Smooth muscle cell (in vitro differentiated cells): ENCODE results near the gene CERS4. TPM values are rescaled to one million over a fixed set of nuclear protein-coding genes. Genes with fewer than 3 reads are reported as not detected.

ENCODE experiments used
- DNase-seq: peaks from one replicate; lab custom pipeline; 2025; ENCODE audit not compliant: unreplicated experiment; lab: John Stamatoyannopoulos, UW
- H2AFZ ChIP-seq: fragments of 200-600 bp; sonication (generic); 2 replicates; pipeline ENCODE4 v1.6.0; 2016; ENCODE audit warnings: antibody characterized with exemption, low read depth, mild to moderate bottlenecking
- H3F3A ChIP-seq: fragments of 200-600 bp; sonication (generic); 2 replicates; pipeline ENCODE4 v1.6.0; 2017; ENCODE audit warnings: antibody characterized with exemption, low read depth
- H3K27ac ChIP-seq: fragments of 200-600 bp; sonication (generic); 2 replicates; pipeline ENCODE4 v1.5.1; 2016; ENCODE audit warnings: low read depth, mild to moderate bottlenecking
- H3K27me3 ChIP-seq: fragments of 200-600 bp; sonication (generic); 2 replicates; pipeline ENCODE4 v1.6.1; 2016; ENCODE audit warnings: low read depth, mild to moderate bottlenecking
- H3K36me3 ChIP-seq: fragments of 200-600 bp; sonication (generic); 2 replicates; pipeline ENCODE4 v1.5.1; 2016; ENCODE audit warnings: low read depth
- H3K4me1 ChIP-seq: fragments of 200-600 bp; sonication (generic); 2 replicates; pipeline ENCODE4 v1.5.1; 2016; ENCODE audit warnings: low read depth
- H3K4me2 ChIP-seq: fragments of 200-600 bp; sonication (generic); 2 replicates; pipeline ENCODE4 v1.6.0; 2016; ENCODE audit warnings: mild to moderate bottlenecking
- H3K4me3 ChIP-seq: fragments of 200-600 bp; sonication (generic); 2 replicates; pipeline ENCODE4 v1.5.1; 2016; ENCODE audit warnings: mild to moderate bottlenecking
- H3K79me2 ChIP-seq: fragments of 200-600 bp; sonication (generic); 2 replicates; pipeline ENCODE4 v1.6.0; 2016; ENCODE audit warnings: low read depth, mild to moderate bottlenecking
- H3K9ac ChIP-seq: fragments of 200-600 bp; sonication (generic); 2 replicates; pipeline ENCODE4 v1.6.0; 2016; ENCODE audit warnings: low read depth
- H3K9me3 ChIP-seq: fragments of 200-600 bp; sonication (generic); replicated peaks from 2 replicates; pipeline ENCODE4 v1.5.1; 2016; ENCODE audit warnings: low read depth
- H4K20me1 ChIP-seq: fragments of 200-600 bp; sonication (generic); 2 replicates; pipeline ENCODE4 v1.6.0; 2016; ENCODE audit warnings: low read depth
- WGBS: methylation state at CpG from one replicate; pipeline ENCODE4 v1.1.7; 2016; ENCODE audit warnings: low lambda C conversion rate; 5-methylcytosine and 5-hydroxymethylcytosine counted together
- polyA plus RNA-seq: library from polyadenylated mRNA; unstranded; fragments of >200 nt; fragmentation: Nextera tagmentation; extraction: Ambion mirVana; gene quantifications from 2 replicates; pipeline ENCODE4 v1.2.1, GENCODE V29; 2016
- total RNA-seq: library from RNA; depleted of rRNA; stranded (reverse); fragments of >200 nt; gene quantifications from 2 replicates; pipeline ENCODE4 v1.2.3, GENCODE V29; 2014
- TF ChIP-seq, protein P1 (sequence below): fragments of 200-600 bp; sonication (generic); IDR thresholded peaks from 2 replicates; pipeline ENCODE4 v1.5.1; 2017; ENCODE audit warnings: borderline replicate concordance, mild to moderate bottlenecking, antibody characterized with exemption; ENCODE audit not compliant: insufficient read depth, poor library complexity, severe bottlenecking

CERS4 gene
- total and polyA plus RNA-seq, 2 experiments from 2014 or later, result 19.9 to 20.9 TPM

DNA sequence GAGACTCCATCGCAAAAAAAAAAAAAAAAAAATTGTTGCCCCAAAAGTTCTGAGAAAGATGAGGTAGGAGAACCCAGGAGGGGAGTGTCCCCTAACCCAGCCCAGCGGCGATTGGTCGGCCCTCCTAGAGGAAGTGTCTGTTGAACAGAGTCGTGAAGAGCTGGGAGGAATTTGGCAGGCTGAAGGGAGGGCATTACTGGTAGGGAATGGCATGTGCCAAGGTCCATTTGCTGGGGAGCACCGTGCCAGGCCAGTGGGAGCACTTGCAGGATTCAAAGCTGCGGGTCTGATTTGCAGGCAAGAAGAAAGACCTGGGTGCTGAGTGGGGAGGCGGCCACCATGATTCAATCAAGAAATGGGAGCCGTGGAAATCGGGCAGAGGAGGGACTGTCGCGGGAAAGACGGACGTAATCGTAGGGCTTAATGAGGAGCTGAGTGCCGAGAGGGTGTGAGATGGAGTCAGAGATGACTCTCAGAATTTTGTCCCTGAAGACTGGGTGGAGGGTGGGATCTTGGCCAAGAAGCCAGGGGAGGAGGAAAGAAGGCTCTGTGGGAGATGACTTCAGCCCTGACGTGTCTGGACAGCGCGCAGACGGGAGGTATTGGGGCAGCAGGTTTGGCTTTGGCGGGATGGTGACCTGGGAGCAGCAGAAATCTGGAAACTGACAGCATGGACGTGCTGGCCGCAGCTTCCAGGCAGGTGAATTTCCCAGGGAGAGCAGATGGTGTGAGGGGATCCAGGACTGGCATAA is 15.4 kb downstream of the CERS4 start:
- no peak overlapping the region for H3K27ac ChIP-seq
- H3K4me2 ChIP-seq, result no peak overlapping the region
- H3K9me3 ChIP-seq, result no peaks in the 10 kb centered on the region
- H3K9ac ChIP-seq, result no peak overlapping the region
- no peaks in the 10 kb centered on the region for H3K27me3 ChIP-seq
- DNase-seq, result no peak
- TF ChIP-seq, protein P1, sequence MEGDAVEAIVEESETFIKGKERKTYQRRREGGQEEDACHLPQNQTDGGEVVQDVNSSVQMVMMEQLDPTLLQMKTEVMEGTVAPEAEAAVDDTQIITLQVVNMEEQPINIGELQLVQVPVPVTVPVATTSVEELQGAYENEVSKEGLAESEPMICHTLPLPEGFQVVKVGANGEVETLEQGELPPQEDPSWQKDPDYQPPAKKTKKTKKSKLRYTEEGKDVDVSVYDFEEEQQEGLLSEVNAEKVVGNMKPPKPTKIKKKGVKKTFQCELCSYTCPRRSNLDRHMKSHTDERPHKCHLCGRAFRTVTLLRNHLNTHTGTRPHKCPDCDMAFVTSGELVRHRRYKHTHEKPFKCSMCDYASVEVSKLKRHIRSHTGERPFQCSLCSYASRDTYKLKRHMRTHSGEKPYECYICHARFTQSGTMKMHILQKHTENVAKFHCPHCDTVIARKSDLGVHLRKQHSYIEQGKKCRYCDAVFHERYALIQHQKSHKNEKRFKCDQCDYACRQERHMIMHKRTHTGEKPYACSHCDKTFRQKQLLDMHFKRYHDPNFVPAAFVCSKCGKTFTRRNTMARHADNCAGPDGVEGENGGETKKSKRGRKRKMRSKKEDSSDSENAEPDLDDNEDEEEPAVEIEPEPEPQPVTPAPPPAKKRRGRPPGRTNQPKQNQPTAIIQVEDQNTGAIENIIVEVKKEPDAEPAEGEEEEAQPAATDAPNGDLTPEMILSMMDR, result no peak
- no peaks in the 10 kb centered on the region for H3F3A ChIP-seq
- WGBS, result 89% methylated on average over 23 of the region's 23 CpGs
- no peak overlapping the region for H2AFZ ChIP-seq
- H3K79me2 ChIP-seq, result no peaks in the 10 kb centered on the region
- no peak overlapping the region for H3K4me3 ChIP-seq
- H3K36me3 ChIP-seq, result no peaks in the 10 kb centered on the region
- peaks cover 24% of the 10 kb centered on the region for H4K20me1 ChIP-seq
- H3K4me1 ChIP-seq, result no peaks in the 10 kb centered on the region

DNA sequence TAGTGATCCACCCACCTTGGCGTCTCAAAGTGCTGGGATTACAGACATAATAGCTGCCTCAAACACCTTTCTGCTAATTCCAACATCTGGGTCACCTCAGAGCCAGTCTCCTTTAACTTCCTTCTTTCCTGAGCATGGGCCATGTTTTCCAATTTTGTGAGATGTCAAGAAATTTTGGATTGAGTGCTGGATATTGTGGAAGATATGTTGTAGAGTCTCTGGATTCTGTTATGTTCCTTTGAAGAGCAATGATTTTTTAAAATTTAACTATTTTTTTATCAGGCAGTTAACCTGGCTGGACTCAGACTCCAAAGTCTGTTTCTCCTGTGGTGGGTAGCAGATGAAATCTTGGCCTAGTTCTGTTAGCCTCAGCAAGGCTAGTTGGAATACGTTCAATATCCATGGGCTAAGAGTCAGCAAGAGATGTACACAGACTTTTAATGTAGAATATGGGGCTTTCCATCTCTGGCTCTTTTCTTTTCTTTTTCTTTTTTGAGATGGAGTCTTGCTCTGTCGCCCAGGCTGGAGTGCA is 22.0 kb downstream of the CERS4 start:
- Histone ChIP-seq H3K27me3 (no peaks in the 10 kb centered on the region), H3K36me3 (no peaks in the 10 kb centered on the region), H3F3A (no peaks in the 10 kb centered on the region), H4K20me1 (peaks cover 7% of the 10 kb centered on the region), H3K9me3 (no peaks in the 10 kb centered on the region), H3K27ac (no peak overlapping the region), H3K4me1 (no peaks in the 10 kb centered on the region), H3K79me2 (no peaks in the 10 kb centered on the region), H2AFZ (no peak overlapping the region), H3K4me2 (no peak overlapping the region), H3K9ac (no peak overlapping the region), H3K4me3 (no peak overlapping the region)
- WGBS, result 65% methylated on average over 3 of the region's 3 CpGs
- TF ChIP-seq, protein P1, result no peak
- no peak for DNase-seq

DNA sequence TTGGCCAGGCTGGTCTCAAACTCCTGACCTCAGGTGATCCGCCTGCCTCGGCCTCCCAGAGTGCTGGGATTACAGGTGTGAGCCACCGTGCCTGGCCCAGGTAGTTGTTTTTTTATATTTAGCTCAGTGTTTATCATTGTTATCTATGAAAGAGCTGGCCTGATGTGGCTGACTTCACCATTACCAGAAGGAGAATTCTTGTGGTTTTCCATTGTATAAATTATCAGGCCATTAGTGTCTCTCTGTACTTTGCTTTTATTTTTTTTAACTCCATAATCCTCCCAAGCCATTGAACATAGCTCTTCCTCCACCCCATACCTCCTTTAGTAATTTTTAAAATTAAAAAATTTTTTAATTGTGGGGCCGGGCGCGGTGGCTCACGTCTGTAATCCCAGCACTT is 24.2 kb downstream of the CERS4 start:
- WGBS, result 64% methylated on average over 7 of the region's 7 CpGs

More for the DNA sequence above, 24.2 kb downstream of the CERS4 start:
- H3K4me2 ChIP-seq, result no peak overlapping the region
- DNase-seq, result no peak
- no peak overlapping the region for H3K27ac ChIP-seq
- no peak overlapping the region for H3K9ac ChIP-seq
- H2AFZ ChIP-seq, result no peak overlapping the region
- H3K27me3 ChIP-seq, result no peaks in the 10 kb centered on the region
- TF ChIP-seq, protein P1, result no peak
- no peaks in the 10 kb centered on the region for H3K79me2 ChIP-seq
- no peaks in the 10 kb centered on the region for H3K4me1 ChIP-seq
- H4K20me1 ChIP-seq, result no peaks in the 10 kb centered on the region
- no peaks in the 10 kb centered on the region for H3K9me3 ChIP-seq
- no peaks in the 10 kb centered on the region for H3F3A ChIP-seq
- no peak overlapping the region for H3K4me3 ChIP-seq
- no peaks in the 10 kb centered on the region for H3K36me3 ChIP-seq
